HG03432 (cell line): ENCODE data around the gene CD164L2.
A peak's percentile ranks its signal among the peaks of the same experiment; 100 is the strongest.
"Not testable (repeated sequence)": the region's sequence is repeated elsewhere in the genome, so short reads cannot be mapped to it uniquely, and the experiment has no call there.

Source experiments
- ATAC-seq: cut with Tn5 transposase; IDR thresholded peaks from one replicate; pipeline ENCODE4 v1.9.1; 2021; ENCODE audit warnings: mild to moderate bottlenecking, moderate library complexity; ENCODE audit not compliant: unreplicated experiment

CD164L2 gene

GRCh38 chr1:27383039-27383605 is at the start of gene CD164L2:
Gene CD164L2 (minus strand): TSS chr1:27383333. CDS start chr1:27383239, 94 bp downstream.
- no peak for ATAC-seq

GRCh38 chr1:27432725-27433124 is 49.6 kb upstream of the CD164L2 start:
- not testable (repeated sequence) for ATAC-seq

DNA sequence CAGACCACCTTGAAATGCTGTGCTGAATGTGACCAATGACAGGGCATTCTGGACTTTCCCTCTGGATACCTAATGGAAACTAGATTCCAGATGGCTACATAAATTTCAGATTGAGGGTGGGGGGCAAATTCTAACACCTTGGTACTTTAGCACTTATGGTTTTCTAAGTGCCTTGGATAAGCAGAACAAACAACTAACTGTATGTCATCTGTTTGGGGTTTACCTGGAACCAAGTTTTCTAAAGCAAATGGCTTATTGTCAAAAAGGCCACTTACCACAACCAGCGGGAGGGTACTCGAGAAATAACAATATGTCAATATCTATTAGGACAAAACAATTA is 48.4 kb upstream of the CD164L2 start:
- ATAC-seq = no peak

GRCh38 chr1:27430903-27431600 is 47.9 kb upstream of the CD164L2 start:
- ATAC-seq = no peak

- no peak for ATAC-seq
Observed at GRCh38 chr1:27429029-27429425, 45.9 kb upstream of the CD164L2 start.

DNA sequence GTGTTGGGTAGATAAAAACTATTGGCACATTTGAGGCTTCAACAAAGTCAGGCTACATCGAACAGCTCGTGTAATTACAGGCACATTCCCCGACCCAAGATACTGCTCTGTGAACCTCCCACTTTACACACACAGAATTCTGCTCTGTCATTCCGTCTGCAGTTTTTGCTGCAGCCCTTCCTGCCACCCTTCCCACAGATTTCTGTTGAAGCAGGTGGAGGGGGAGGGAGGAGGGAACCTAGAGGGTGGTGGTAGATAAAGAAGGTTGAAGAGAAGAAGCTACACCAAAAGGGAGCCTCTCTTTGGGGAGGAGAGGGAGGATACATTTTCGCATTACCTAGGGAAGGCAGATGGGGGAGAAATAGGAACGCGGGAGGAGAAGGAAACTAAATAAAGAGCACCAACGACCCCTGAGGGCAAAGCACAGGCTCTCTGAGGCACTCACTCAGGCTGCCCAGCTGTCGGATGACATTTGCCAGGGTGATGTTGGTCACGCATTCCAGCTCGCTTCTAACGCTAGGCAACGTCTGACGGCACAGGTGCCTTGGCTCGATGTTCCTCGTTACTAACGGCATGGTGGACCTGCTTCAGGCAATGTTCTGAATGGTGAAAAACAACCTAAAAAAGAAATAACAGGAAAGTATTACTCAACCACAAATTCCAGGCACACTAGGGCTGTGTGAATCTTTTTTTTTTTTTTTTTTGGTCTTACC is 45.3 kb upstream of the CD164L2 start:
- ATAC-seq = no peak

DNA sequence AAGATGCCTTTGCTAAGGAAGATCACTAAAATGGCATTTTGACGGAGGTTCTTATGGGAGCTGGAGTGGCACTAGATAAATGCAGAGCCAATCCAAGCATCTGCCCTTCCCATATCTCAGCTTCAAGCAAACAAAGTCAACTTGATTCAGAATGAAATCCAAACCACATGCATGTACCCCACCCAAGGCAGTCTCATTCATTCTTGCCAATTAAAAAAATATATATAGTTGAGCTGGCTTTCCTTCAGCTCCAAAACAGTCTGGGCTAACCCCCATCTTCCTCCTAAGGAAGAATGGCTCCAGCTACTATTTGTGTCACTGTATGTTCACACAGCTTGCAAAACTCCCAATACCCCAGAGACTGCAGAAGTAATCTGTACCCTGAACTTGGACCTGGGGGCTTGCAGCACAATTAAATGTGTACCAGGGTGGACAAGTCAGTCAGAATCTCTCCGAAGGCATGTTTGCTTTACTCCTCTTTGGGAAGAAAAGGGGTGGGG is 44.7 kb upstream of the CD164L2 start:
- ATAC-seq = no peak

- ATAC-seq = no peak
Observed at GRCh38 chr1:27427329-27427728, 44.2 kb upstream of the CD164L2 start.

DNA sequence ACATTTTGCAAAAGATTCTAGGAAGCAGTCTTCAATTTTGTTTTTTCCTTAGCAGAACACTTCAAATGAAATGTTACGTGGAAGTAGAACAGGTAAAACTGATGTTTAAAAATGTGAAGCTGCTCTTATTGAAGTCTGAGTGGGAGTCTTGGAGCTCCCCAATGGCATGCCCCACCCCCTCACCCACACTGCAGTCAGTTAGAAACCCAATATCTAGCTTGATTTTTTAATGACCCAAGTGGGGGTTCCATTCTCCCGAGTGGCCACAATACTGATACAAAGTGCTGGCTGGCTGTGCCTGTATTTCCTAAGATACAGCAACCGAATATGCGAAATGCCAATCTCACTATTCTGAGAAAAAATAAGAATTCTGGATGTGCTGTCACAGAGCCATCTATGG is 40.6 kb upstream of the CD164L2 start:
- ATAC-seq = no peak

DNA sequence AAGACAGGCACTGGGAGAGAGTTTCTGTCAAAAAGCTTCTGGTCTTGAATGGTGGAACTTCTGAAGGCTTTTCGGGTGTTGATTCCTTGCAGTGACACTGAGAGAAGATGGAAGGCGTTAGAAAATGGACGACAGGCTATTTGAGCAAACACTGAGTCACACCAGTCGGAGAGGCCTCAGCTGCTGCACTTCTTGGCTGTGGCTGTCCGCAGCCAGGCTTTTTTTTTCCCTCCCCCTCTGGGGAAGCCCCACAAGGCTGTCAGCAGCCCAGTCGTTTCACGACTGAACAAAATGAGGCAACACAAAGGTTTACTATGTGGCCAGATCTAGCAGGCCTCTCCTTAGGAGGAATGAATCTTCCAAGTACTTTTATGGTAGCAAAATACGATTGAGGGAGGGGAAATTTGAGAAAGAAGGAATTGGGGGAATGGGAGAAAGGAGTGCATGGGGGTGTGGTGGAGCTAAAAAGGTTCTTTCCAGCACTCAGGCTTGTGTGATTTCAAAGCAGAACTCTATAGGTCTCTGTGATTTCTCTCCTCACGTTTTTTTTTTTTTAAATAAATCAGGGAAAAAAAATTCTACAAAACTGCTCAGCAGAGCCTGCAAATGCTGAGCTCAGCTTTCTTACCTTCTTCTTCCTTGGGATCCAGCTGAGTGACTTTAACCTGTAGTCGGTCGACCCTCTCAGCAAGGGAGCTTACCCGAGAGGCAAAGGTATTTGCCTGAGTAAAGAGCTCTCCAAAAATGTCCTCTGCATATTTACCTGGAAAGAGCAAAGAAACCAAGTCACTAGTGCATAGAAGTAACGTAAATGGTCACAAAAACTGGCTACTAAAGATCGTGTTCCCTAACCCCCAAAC is 35.4 kb upstream of the CD164L2 start:
- ATAC-seq = peak; percentile 87

GRCh38 chr1:27417713-27418112 is 34.6 kb upstream of the CD164L2 start:
- no peak for ATAC-seq

DNA sequence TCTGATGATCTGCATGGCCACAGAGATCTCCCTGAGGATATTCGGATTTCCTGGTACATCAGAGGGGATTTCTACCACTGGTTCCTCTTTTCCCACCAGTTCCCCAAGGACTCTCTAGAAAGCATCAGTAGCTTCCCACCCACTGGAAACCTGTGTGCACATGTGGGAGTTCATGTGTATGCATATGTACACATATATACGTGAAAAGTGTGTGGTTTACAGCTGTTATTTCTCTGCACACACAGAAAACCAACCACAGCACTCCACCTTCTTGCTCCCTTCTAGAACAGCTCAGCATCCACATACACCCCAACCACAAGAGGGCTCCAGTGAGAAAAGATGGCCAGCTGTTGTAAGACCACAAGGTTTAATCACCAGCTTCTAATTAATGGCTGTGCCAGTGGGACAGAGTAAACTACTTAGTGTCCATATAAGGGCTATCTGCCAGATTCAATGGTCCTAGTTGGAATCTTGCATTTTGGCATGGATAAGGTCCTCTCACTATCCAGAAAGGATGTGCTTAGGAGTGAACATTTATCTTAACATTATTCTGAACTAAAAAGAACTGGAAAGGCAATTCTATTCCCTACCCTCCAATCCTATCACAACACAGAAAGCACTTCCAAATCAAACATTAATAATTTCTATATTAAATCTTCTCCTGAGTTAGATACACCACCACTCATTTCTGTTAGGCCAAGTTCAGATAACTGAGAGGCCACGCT is 33.4 kb upstream of the CD164L2 start:
- no peak for ATAC-seq

DNA sequence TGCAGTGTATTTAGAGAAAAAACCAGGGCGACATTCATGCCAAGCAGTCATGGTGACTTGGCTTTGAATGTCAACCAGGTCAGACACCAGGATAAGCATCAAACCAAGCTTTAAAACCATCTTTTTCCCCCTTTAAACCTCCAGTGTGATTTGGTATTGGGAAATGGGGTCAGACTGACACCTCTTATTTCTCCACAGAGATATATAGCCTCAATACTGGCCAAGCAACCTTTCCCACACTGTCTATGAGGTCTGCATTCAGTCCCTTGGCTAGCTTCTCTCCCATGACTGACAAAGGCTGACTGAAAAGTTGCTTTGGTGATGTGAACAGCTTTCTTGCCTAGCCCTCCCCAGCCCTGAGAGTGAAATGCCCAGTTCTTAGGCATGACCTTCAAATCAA is 31.0 kb upstream of the CD164L2 start:
- ATAC-seq = no peak

- no peak for ATAC-seq
Observed at GRCh38 chr1:27413004-27413403, 29.9 kb upstream of the CD164L2 start.

DNA sequence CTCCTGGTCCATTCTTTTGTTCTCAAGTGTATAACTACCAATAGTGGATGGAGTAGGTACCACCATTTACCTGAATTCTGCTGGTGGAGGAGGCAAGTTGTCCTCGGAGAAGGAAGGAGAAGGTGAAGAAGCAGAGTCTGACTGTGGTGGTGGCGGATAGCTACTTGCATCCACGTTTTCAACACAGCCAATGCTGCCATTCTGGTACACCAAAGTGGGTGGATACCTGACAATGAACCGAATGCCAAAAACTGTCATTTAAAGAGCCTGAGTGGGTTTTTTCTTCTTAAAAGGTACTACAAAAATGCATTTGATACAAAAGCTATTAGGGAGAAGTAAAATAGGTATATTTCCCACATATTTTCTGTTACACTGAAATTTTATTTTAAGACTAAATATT is 29.4 kb upstream of the CD164L2 start:
- ATAC-seq = no peak

DNA sequence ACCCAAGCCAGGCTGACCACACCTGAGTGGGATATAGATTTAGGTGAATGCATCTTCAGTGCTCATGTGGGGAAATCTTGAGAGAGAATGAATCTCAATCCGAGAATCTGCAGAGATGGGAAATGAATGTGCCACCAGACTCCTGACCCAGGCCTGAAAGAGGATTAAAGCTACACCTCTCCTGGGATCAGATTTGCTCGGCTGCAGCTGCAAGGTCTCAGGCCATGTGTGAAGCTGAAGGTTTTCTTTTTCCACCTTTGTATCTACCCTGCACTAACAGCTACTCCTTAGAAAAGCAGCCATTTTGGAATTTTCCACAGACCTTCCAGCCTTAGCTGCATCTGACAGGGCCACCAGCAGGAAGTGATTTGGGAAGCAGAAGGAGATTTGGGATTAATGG is 27.6 kb upstream of the CD164L2 start:
- no peak for ATAC-seq

GRCh38 chr1:27409669-27410068 is 26.5 kb upstream of the CD164L2 start:
- ATAC-seq = no peak

- ATAC-seq = no peak
Observed at GRCh38 chr1:27408151-27408550, 25.0 kb upstream of the CD164L2 start.

GRCh38 chr1:27406791-27407190 is 23.7 kb upstream of the CD164L2 start:
- not testable (repeated sequence) for ATAC-seq

DNA sequence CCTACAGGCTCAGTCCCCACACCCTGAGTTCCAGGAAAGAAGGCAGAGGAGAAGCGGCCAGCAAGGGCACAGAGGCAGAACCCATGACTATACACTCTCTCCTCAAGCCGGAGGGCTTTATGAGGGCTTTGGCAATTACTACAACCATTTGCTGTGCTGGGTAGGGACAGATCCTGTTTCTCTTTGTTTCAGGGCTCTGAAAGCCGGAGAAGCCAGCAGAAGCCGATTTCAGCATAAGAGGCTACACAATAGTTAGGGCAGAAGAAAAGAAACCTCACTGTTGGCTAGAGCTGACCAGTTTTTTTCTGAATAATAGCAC is 23.2 kb upstream of the CD164L2 start:
- no peak for ATAC-seq
